ENCODE data around the gene CPM. TPM values are rescaled to one million over a fixed set of nuclear protein-coding genes. Genes with fewer than 3 reads are reported as not detected.

CPM gene
- total and polyA plus RNA-seq, 2 of the 4 experiments (the other 2 are of a cell fraction): 2.0 to 8.8 TPM

DNA sequence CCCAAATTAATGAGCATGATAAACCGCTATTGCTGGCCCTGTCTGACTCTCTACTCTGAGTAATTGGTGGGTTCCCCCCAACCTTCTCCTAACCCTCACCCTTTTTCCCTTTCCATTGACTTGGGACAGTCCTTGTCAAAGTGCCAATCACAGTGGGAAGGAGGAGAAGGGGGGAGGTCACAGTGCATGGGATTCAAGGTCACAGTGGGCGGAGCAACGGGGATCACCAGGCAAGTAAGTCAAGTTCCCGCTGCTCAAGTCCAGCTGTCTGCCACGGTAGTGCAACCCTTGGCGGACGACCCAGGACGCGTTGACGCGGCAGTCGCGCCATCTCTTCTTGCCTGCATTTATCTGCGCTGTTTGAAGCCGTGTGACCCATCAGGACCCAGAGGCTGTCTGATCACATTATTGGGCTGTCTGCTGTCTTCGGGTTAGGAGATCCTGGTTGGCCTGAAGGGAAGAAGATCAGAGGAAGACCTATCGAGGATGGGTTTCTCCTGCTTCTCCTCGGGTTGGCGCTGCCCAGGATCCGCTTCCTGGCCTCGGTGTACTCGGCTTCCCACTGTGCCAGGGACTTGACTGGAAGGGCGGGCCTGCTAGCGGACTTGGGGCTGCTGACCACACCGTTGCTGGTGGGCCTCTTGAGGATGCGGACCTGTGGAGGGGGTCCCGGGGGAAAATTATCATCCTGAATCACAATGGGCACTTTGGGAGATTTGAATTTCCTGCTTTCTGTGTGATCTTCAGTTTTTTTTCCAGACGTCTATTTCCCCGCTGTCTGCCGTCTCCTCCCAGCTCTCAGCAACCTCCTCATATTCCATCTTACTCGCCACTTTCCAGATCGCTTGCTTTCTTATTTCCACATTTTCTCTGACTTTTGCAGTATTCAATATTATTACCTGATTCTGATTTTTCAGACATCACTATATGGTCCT, 128.0 kb downstream of the CPM start:
- 74 to 100% methylated on average over 1 to 15 of the region's 32 CpGs for WGBS, 2 experiments (ENCODE audit: extremely low coverage in 2 of 2, insufficient read length in 1 of 2)
- no peaks in the 10 kb centered on the region for H3K9me3 ChIP-seq (ENCODE audit: control insufficient read depth, insufficient read depth, low read length)
- ChIA-PET POLR2A (ENCODE audit: unreplicated experiment) (no interaction called here), CTCF (no interaction called here)
- H3K9ac ChIP-seq (ENCODE audit: low read depth, low read length): no peak overlapping the region
- H3K4me2 ChIP-seq (ENCODE audit: low read depth, low read length): no peak overlapping the region
- no peak overlapping the region for H3K56ac ChIP-seq (ENCODE audit: extremely low read depth, insufficient read depth, low read length)
- H4K91ac ChIP-seq (ENCODE audit: insufficient read depth, low read depth, low read length): no peak overlapping the region
- H2BK120ac ChIP-seq (ENCODE audit: low read depth, low read length): no peak overlapping the region
- peak overlapping the region; percentile 37 for H2AK9ac ChIP-seq (replicated peaks; ENCODE audit: low read depth, low read length, poor library complexity)
- no peak overlapping the region for H2BK20ac ChIP-seq (ENCODE audit: low read depth, low read length)
- no peak overlapping the region for H3K18ac ChIP-seq (ENCODE audit: low read depth, low read length)
- in situ Hi-C loops (cut with MboI; ENCODE audit: low sequenced_read_pairs) (no loop called here), intact Hi-C loops (cut with micrococcal nuclease) (loop anchor here (5.0 to 10.0 kb wide), 3 partner anchors 73 to 763 kb away; partner anchors contain the start of gene IL26), dilution Hi-C loops (cut with HindIII; ENCODE audit: low sequenced_read_pairs, unreplicated experiment) (no loop called here)
- no peaks in the 10 kb centered on the region; the same call in none of the 2 replicates for H4K20me1 ChIP-seq (ENCODE audit: insufficient read depth, low read length)
- H3K27ac ChIP-seq (ENCODE audit: insufficient read depth, low read length): no peak overlapping the region
- no peak for DNase-seq
- H3K27me3 ChIP-seq (ENCODE audit: control insufficient read depth, insufficient read depth, low read length): no peaks in the 10 kb centered on the region
- no peak overlapping the region for H3K4me3 ChIP-seq (ENCODE audit: insufficient read depth, low read depth, low read length)
- no peak overlapping the region for H3K14ac ChIP-seq (replicated peaks; ENCODE audit: low read depth, low read length)
- peak overlapping the region; percentile 8; the same call in 1 of the 2 replicates for H2AK5ac ChIP-seq (ENCODE audit: low read depth, low read length)
- no peak overlapping the region for H2BK15ac ChIP-seq (ENCODE audit: low read depth, low read length)
- H3K9me1 ChIP-seq (ENCODE audit: insufficient read depth, low read length): no peaks in the 10 kb centered on the region; the same call in 1 of the 2 replicates
- H3K4ac ChIP-seq (ENCODE audit: low read depth, low read length): no peak overlapping the region; the same call in 1 of the 2 replicates
- no peak overlapping the region for H4K5ac ChIP-seq (ENCODE audit: low read depth, low read length)
- ATAC-seq (ENCODE audit: low read depth): no peak
- peaks cover 0 to 6% of the 10 kb centered on the region in 2 experiments; a peak in 1 of 4 replicates for H3K79me1 ChIP-seq (ENCODE audit: low read depth in 1 of 2, low read length in 2 of 2)
- no peak overlapping the region for H4K8ac ChIP-seq (ENCODE audit: low read depth in 2 of 2, low read length in 2 of 2)
- H2AFZ ChIP-seq (replicated peaks; ENCODE audit: low read length, poor library complexity): no peak overlapping the region
- no peak overlapping the region for H2BK5ac ChIP-seq (ENCODE audit: low read depth, low read length, poor library complexity, severe bottlenecking)
- H3K4me1 ChIP-seq (ENCODE audit: control insufficient read depth, insufficient read depth, low read length): peaks cover 2% of the 10 kb centered on the region; the same call in 1 of the 2 replicates
- BruUV-seq (replicated peaks): no TSS peak
- TF ChIP-seq FOS (IDR thresholded peaks at IDR 0.05; ENCODE audit: low read depth, low read length) (no peak), CHD1 (IDR thresholded peaks at IDR 0.05; ENCODE audit: low read depth, low read length) (no peak)
- H3K23ac ChIP-seq (ENCODE audit: low read depth, low read length): no peak overlapping the region
- H3K36me3 ChIP-seq (ENCODE audit: control insufficient read depth, insufficient read depth, low read length): peaks cover 3% of the 10 kb centered on the region
